HEK293 (cell line): ENCODE measurements around the gene TPI1.

Source experiments
- CTCF ChIA-PET: fragments of 350-600 bp; formaldehyde crosslinking; extraction: SDS; loops from one replicate; lab custom pipeline; 2021; ENCODE audit warnings: antibody characterized with exemption; lab: Yijun Ruan, JAX
- POLR2A ChIA-PET: fragments of 300-600 bp; formaldehyde crosslinking; extraction: SDS; loops from one replicate; lab custom pipeline; 2020; ENCODE audit warnings: antibody characterized with exemption, inconsistent platforms; lab: Yijun Ruan, JAX
- H3K27ac ChIP-seq: fragments of 200-500 bp; sonication (Bioruptor generic); 2 replicates; pipeline ENCODE4 v1.5.1; 2014; ENCODE audit warnings: low read depth, low read length, control low read depth, inconsistent platforms; ENCODE audit errors: extremely low read depth
- H3K36me3 ChIP-seq, 2 experiments: fragments of 200-500 bp in 1 of 2; sonication (Bioruptor generic) in 1 of 2; 1 replicate in 1 of 2; 2 replicates in 1 of 2; pipeline ENCODE4 v1.5.1; 2014 to 2017; ENCODE audit warnings: inconsistent platforms in 2 of 2, low read length in 2 of 2; ENCODE audit not compliant: control insufficient read depth in 2 of 2, insufficient read depth in 1 of 2
- H3K4me1 ChIP-seq: fragments of 200-500 bp; sonication (Bioruptor generic); 2 replicates; pipeline ENCODE4 v1.5.1; 2014; ENCODE audit warnings: mild to moderate bottlenecking, low read length, inconsistent platforms; ENCODE audit not compliant: control insufficient read depth, insufficient read depth
- H3K4me3 ChIP-seq: 2 replicates; pipeline ENCODE4 v1.5.1; 2011; ENCODE audit warnings: low read depth, mild to moderate bottlenecking, control low read depth, low read length, moderate library complexity
- H3K9me3 ChIP-seq: fragments of 200-500 bp; sonication (Bioruptor generic); 2 replicates; pipeline ENCODE4 v1.5.1; 2014; ENCODE audit warnings: low read depth, low read length, inconsistent platforms; ENCODE audit not compliant: control insufficient read depth, insufficient read depth
- GLI4 ChIP-seq: fragments of 450-650 bp; formaldehyde crosslinking; IDR thresholded peaks from 2 replicates; pipeline ENCODE4 v1.5.1; 2016; ENCODE audit warnings: missing biosample characterization, missing genetic modification characterization
- GLIS1 ChIP-seq: fragments of 450-650 bp; formaldehyde crosslinking; IDR thresholded peaks from 2 replicates; pipeline ENCODE4 v1.5.1; 2016; ENCODE audit warnings: missing biosample characterization, missing genetic modification characterization
- PRDM10 ChIP-seq: fragments of 450-650 bp; formaldehyde crosslinking; IDR thresholded peaks from 2 replicates; pipeline ENCODE4 v1.5.1; 2016; ENCODE audit warnings: missing biosample characterization, missing genetic modification characterization
- REST ChIP-seq: fragments of 450-650 bp; formaldehyde crosslinking; IDR thresholded peaks from 2 replicates; pipeline ENCODE4 v1.5.1; 2016; ENCODE audit warnings: missing biosample characterization, missing genetic modification characterization
- ZNF146 ChIP-seq: fragments of 450-650 bp; formaldehyde crosslinking; IDR thresholded peaks from 2 replicates; pipeline ENCODE4 v1.5.1; 2016; ENCODE audit warnings: missing biosample characterization, missing genetic modification characterization
- ZNF18 ChIP-seq: fragments of 450-650 bp; formaldehyde crosslinking; IDR thresholded peaks from 2 replicates; pipeline ENCODE4 v1.5.1; 2016; ENCODE audit warnings: missing biosample characterization, missing genetic modification characterization
- ZNF26 ChIP-seq: fragments of 450-650 bp; formaldehyde crosslinking; IDR thresholded peaks from 2 replicates; pipeline ENCODE4 v1.5.1; 2016; ENCODE audit warnings: missing biosample characterization, missing genetic modification characterization
- ZNF302 ChIP-seq: fragments of 450-650 bp; formaldehyde crosslinking; IDR thresholded peaks from 2 replicates; pipeline ENCODE4 v1.5.1; 2016; ENCODE audit warnings: missing biosample characterization, missing genetic modification characterization, low read depth
- ZNF335 ChIP-seq: fragments of 450-650 bp; formaldehyde crosslinking; conservative IDR thresholded peaks from 2 replicates; pipeline ENCODE4 v1.5.1; 2016; ENCODE audit warnings: missing biosample characterization, missing genetic modification characterization
- ZNF350 ChIP-seq: fragments of 450-650 bp; formaldehyde crosslinking; IDR thresholded peaks from 2 replicates; pipeline ENCODE4 v1.5.0; 2017; ENCODE audit warnings: missing biosample characterization, mild to moderate bottlenecking, missing genetic modification characterization
- ZNF398 ChIP-seq: fragments of 450-650 bp; formaldehyde crosslinking; IDR thresholded peaks from 2 replicates; pipeline ENCODE4 v1.5.1; 2017; ENCODE audit warnings: missing biosample characterization, missing genetic modification characterization
- ZNF433 ChIP-seq: fragments of 450-650 bp; formaldehyde crosslinking; IDR thresholded peaks from 2 replicates; pipeline ENCODE4 v1.5.1; 2016; ENCODE audit warnings: missing biosample characterization, missing genetic modification characterization, low read depth
- ZNF544 ChIP-seq: fragments of 450-650 bp; formaldehyde crosslinking; IDR thresholded peaks from 2 replicates; pipeline ENCODE4 v1.5.0; 2017; ENCODE audit warnings: missing biosample characterization, missing genetic modification characterization
- ZNF548 ChIP-seq: fragments of 450-650 bp; formaldehyde crosslinking; IDR thresholded peaks from 2 replicates; pipeline ENCODE4 v1.5.1; 2016; ENCODE audit warnings: missing biosample characterization, missing genetic modification characterization
- ZNF571 ChIP-seq: fragments of 450-650 bp; formaldehyde crosslinking; IDR thresholded peaks from 2 replicates; pipeline ENCODE4 v1.5.0; 2017; ENCODE audit warnings: missing biosample characterization, missing genetic modification characterization
- ZNF623 ChIP-seq: fragments of 450-650 bp; formaldehyde crosslinking; IDR thresholded peaks from 2 replicates; pipeline ENCODE4 v1.5.1; 2016; ENCODE audit warnings: missing biosample characterization, missing genetic modification characterization
- ZNF626 ChIP-seq: fragments of 450-650 bp; sonication (Bioruptor Pico); formaldehyde crosslinking; IDR thresholded peaks from 2 replicates; pipeline ENCODE4 v1.5.1; 2018; ENCODE audit warnings: missing biosample characterization, missing genetic modification characterization, inconsistent platforms
- ZNF639 ChIP-seq: fragments of 450-650 bp; formaldehyde crosslinking; IDR thresholded peaks from 2 replicates; pipeline ENCODE4 v1.5.1; 2016; ENCODE audit warnings: missing biosample characterization, missing genetic modification characterization
- ZNF747 ChIP-seq: fragments of 450-650 bp; formaldehyde crosslinking; IDR thresholded peaks from 2 replicates; pipeline ENCODE4 v1.5.1; 2016; ENCODE audit warnings: missing biosample characterization, missing genetic modification characterization
- ZNF76 ChIP-seq: fragments of 450-650 bp; formaldehyde crosslinking; IDR thresholded peaks from 2 replicates; pipeline ENCODE4; 2016; ENCODE audit warnings: low read depth, missing biosample characterization, missing genetic modification characterization, borderline replicate concordance

Gene TPI1

GRCh38 chr12:6851153-6851920 lies 16.0 kb upstream of the TPI1 start, which contains the start of gene CDCA3 (continued):
- TF ChIP-seq PRDM10 (peak; percentile 52), ZNF76 (peak; percentile 88), REST (tag by site-specific recombination) (no peak), ZNF747 (tag by site-specific recombination) (no peak)
- TF ChIP-seq, all 188 proteins: peak for 22

- Histone ChIP-seq H3K9me3 (no peaks in the 10 kb centered on the region), H3K4me3 (peak within 1 kb of the TSS; percentile 76), H3K27ac (peak within 1 kb of the TSS; percentile 58), H3K4me1 (peaks cover 11% of the 10 kb centered on the region), H3K36me3 (peaks cover 25 to 66% of the 10 kb centered on the region in 2 experiments)
- ChIA-PET CTCF (interaction anchor here (0.5 to 8.4 kb wide), 17 partner anchors 10 to 287 kb away, joined by 3 to 71 read pairs (median 4); partner anchors contain the start of genes GNB3, MLF2, P3H3 and PTMS), POLR2A (interaction anchor here (0.6 to 7.1 kb wide), 43 partner anchors 7 to 481 kb away, joined by 3 to 183 read pairs (median 5); partner anchors contain the start of genes C12orf57, COPS7A, GAPDH and GNB3)
- no peak for TF ChIP-seq ZNF626 (tag by site-specific recombination)
- no peak; the same call in 1 of the 2 replicates for TF ChIP-seq ZNF639
- TF ChIP-seq GLIS1 (tag by site-specific recombination), result peak; percentile 61
- peak; percentile 99 for TF ChIP-seq ZNF335 (tag by site-specific recombination)
- TF ChIP-seq ZNF398 (tag by site-specific recombination), result no peak
- no peak for TF ChIP-seq ZNF433 (tag by site-specific recombination)
- no peak for TF ChIP-seq ZNF302
- TF ChIP-seq ZNF350 (tag by site-specific recombination), result no peak
- TF ChIP-seq ZNF623 (tag by site-specific recombination), result no peak
- TF ChIP-seq ZNF146, result no peak
- no peak for TF ChIP-seq ZNF544 (tag by site-specific recombination)
- TF ChIP-seq ZNF548 (tag by site-specific recombination), result no peak
- no peak for TF ChIP-seq ZNF571 (tag by site-specific recombination)
- TF ChIP-seq ZNF18 (tag by site-specific recombination), result no peak
- TF ChIP-seq ZNF26, result no peak
- TF ChIP-seq GLI4 (tag by site-specific recombination), result no peak
These were observed 15.2 kb upstream of the TPI1 start, which contains the start of gene USP5 for GRCh38 chr12:6851921-6852650. USP5 (plus strand) TSS chr12:6852150; CDS start chr12:6852180, 30 bp downstream.
